GM12878 (cell line): ENCODE measurements around the gene HSBP1L1. TPM values are rescaled to one million over a fixed set of nuclear protein-coding genes. Genes with fewer than 3 reads are reported as not detected.
A peak's percentile ranks its signal among the peaks of the same experiment; 100 is the strongest.

Experiments used
- ATF7 ChIP-seq: fragments of 450-650 bp; IDR thresholded peaks from 2 replicates; pipeline ENCODE4 v1.6.1; 2016; ENCODE audit warnings: low read depth, mild to moderate bottlenecking
- BHLHE40 ChIP-seq, 2 experiments: fragments of 450-650 bp in 1 of 2; IDR thresholded peaks; 2 replicates each; pipeline ENCODE4 v1.6.1; 2011 to 2017; ENCODE audit warnings: low read depth in 2 of 2, borderline replicate concordance in 1 of 2, improper control_type of control experiment in 1 of 2, low read length in 1 of 2, mild to moderate bottlenecking in 1 of 2
- CBX3 ChIP-seq: fragments of 200-600 bp; sonication (generic); IDR thresholded peaks from 2 replicates; pipeline ENCODE4 v1.6.1; 2016; ENCODE audit warnings: low read depth, borderline replicate concordance
- CBX5 ChIP-seq: sonication (generic); IDR thresholded peaks from 2 replicates; pipeline ENCODE4 v1.6.1; 2016; ENCODE audit warnings: low read depth, moderate library complexity, mild to moderate bottlenecking, inconsistent platforms
- CHD1 ChIP-seq: IDR thresholded peaks from 2 replicates; pipeline ENCODE4 v1.6.1; 2012; ENCODE audit warnings: low read depth, low read length, improper control_type of control experiment
- CTCF ChIP-seq, 3 experiments: IDR thresholded peaks in 2 of 3; conservative IDR thresholded peaks in 1 of 3; 2 replicates each; pipeline ENCODE4 v1.5.1; 2011; ENCODE audit warnings: low read depth in 3 of 3, low read length in 3 of 3, mild to moderate bottlenecking in 3 of 3, control low read depth in 2 of 3, moderate library complexity in 2 of 3, inconsistent platforms in 1 of 3, mixed read lengths in 1 of 3; ENCODE audit not compliant: control insufficient read depth in 2 of 3, insufficient read depth in 1 of 3; ENCODE audit errors: extremely low read depth in 1 of 3
- GATAD2B ChIP-seq: fragments of 450-650 bp; conservative IDR thresholded peaks from 2 replicates; pipeline ENCODE4 v1.6.1; 2017; ENCODE audit warnings: low read depth, mild to moderate bottlenecking, moderate library complexity
- IKZF1 ChIP-seq: fragments of 450-650 bp; conservative IDR thresholded peaks from 2 replicates; pipeline ENCODE4 v1.6.1; 2017; ENCODE audit warnings: antibody characterized with exemption, mild to moderate bottlenecking
- KDM1A ChIP-seq: fragments of 200-600 bp; sonication (generic); IDR thresholded peaks from 2 replicates; pipeline ENCODE4 v1.6.1; 2016; ENCODE audit warnings: borderline replicate concordance
- KLF5 ChIP-seq: fragments of 450-650 bp; IDR thresholded peaks from 2 replicates; pipeline ENCODE4 v1.6.1; 2014; ENCODE audit warnings: mild to moderate bottlenecking; ENCODE audit not compliant: partially characterized antibody
- MEF2B ChIP-seq: fragments of 450-650 bp; IDR thresholded peaks from 2 replicates; pipeline ENCODE4 v1.6.1; 2018; ENCODE audit warnings: mild to moderate bottlenecking, moderate library complexity; ENCODE audit not compliant: partially characterized antibody, poor library complexity, severe bottlenecking
- MTA3 ChIP-seq: IDR thresholded peaks from 2 replicates; pipeline ENCODE4 v1.6.1; 2012; ENCODE audit warnings: low read length, inconsistent platforms, borderline replicate concordance
- NR2F1 ChIP-seq: fragments of 450-650 bp; conservative IDR thresholded peaks from 2 replicates; pipeline ENCODE4 v1.6.1; 2017; ENCODE audit warnings: mild to moderate bottlenecking
- POLR2A ChIP-seq: IDR thresholded peaks from 2 replicates; pipeline ENCODE4 v1.6.1; 2011; ENCODE audit warnings: low read depth, mild to moderate bottlenecking, low read length
- SRF ChIP-seq, 2 experiments: IDR thresholded peaks; 2 replicates each; pipeline ENCODE4 v1.6.1; 2011; ENCODE audit warnings: low read depth in 2 of 2, low read length in 2 of 2, mild to moderate bottlenecking in 1 of 2, moderate library complexity in 1 of 2
- STAT3 ChIP-seq: IDR thresholded peaks from 2 replicates; pipeline ENCODE4 v1.6.1; 2011; ENCODE audit warnings: low read depth, low read length, improper control_type of control experiment
- TAF1 ChIP-seq: IDR thresholded peaks from 2 replicates; pipeline ENCODE4 v1.6.1; 2011; ENCODE audit warnings: mild to moderate bottlenecking, low read depth, low read length, borderline replicate concordance
- ZBED1 ChIP-seq: IDR thresholded peaks from 2 replicates; pipeline ENCODE4 v1.6.1; 2016; ENCODE audit warnings: borderline replicate concordance
- ZSCAN29 ChIP-seq: fragments of 450-650 bp; IDR thresholded peaks from 2 replicates; pipeline ENCODE4 v1.6.1; 2017; ENCODE audit warnings: mild to moderate bottlenecking, moderate library complexity
- polyA plus RNA-seq, 11 experiments: library from polyadenylated mRNA; depleted of rRNA in 4 of 11; unstranded in 6 of 11; stranded (reverse) in 5 of 11; fragments of >200 nt; fragmentation: Nextera tagmentation in 4 of 11; fragmentation: Illumina TruSeq in 1 of 11; extraction: Ambion mirVana in 4 of 11; extraction: Trizol in 1 of 11; gene quantifications; 1 replicate in 1 of 11; 2 replicates in 10 of 11; pipeline versions ENCODE4 v1.2.1 to v1.2.3, GENCODE V29; 2011 to 2016; ENCODE audit warnings: inconsistent platforms in 2 of 11, missing spikeins in 2 of 11, low read depth in 1 of 11
- total RNA-seq, 4 experiments: library from RNA; depleted of rRNA in 3 of 4; stranded (reverse); fragments of >200 nt in 3 of 4; fragmentation: Illumina TruSeq in 1 of 4; extraction: Trizol in 1 of 4; gene quantifications; 2 replicates each; pipeline versions ENCODE4 v1.2.1 to v1.2.3, GENCODE V29; 2013 to 2021
- TF ChIP-seq, protein P1 (sequence below): fragments of 450-650 bp; IDR thresholded peaks from 2 replicates; pipeline ENCODE4 v1.6.1; 2017; ENCODE audit warnings: antibody characterized with exemption, mild to moderate bottlenecking, moderate library complexity
- TF ChIP-seq, protein P2 (sequence below): IDR thresholded peaks from 2 replicates; pipeline ENCODE4 v1.6.1; 2012; ENCODE audit warnings: low read depth, low read length, improper control_type of control experiment
- TF ChIP-seq, protein P3 (sequence below): fragments of 450-650 bp; IDR thresholded peaks from 2 replicates; pipeline ENCODE4 v1.6.1; 2017; ENCODE audit warnings: low read depth, mild to moderate bottlenecking, moderate library complexity

The HSBP1L1 gene
- total and polyA plus RNA-seq, 10 of the 15 experiments (the other 5 are each of a cell fraction or from before 2014, with no cell fraction given) = 0.97 to 14.0 (median 6.9) TPM; not detected in 1

- TF ChIP-seq, protein P1, sequence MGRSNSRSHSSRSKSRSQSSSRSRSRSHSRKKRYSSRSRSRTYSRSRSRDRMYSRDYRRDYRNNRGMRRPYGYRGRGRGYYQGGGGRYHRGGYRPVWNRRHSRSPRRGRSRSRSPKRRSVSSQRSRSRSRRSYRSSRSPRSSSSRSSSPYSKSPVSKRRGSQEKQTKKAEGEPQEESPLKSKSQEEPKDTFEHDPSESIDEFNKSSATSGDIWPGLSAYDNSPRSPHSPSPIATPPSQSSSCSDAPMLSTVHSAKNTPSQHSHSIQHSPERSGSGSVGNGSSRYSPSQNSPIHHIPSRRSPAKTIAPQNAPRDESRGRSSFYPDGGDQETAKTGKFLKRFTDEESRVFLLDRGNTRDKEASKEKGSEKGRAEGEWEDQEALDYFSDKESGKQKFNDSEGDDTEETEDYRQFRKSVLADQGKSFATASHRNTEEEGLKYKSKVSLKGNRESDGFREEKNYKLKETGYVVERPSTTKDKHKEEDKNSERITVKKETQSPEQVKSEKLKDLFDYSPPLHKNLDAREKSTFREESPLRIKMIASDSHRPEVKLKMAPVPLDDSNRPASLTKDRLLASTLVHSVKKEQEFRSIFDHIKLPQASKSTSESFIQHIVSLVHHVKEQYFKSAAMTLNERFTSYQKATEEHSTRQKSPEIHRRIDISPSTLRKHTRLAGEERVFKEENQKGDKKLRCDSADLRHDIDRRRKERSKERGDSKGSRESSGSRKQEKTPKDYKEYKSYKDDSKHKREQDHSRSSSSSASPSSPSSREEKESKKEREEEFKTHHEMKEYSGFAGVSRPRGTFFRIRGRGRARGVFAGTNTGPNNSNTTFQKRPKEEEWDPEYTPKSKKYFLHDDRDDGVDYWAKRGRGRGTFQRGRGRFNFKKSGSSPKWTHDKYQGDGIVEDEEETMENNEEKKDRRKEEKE = no peak
- no peak for TF ChIP-seq KDM1A
- TF ChIP-seq POLR2A = peak; percentile 65; the same call in 1 of the 2 replicates
- TF ChIP-seq CHD1 = no peak
- TF ChIP-seq, protein P2, sequence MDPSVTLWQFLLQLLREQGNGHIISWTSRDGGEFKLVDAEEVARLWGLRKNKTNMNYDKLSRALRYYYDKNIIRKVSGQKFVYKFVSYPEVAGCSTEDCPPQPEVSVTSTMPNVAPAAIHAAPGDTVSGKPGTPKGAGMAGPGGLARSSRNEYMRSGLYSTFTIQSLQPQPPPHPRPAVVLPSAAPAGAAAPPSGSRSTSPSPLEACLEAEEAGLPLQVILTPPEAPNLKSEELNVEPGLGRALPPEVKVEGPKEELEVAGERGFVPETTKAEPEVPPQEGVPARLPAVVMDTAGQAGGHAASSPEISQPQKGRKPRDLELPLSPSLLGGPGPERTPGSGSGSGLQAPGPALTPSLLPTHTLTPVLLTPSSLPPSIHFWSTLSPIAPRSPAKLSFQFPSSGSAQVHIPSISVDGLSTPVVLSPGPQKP = no peak
- no peak for TF ChIP-seq KLF5
- no peak for TF ChIP-seq ZSCAN29
- TF ChIP-seq SRF (IDR thresholded peaks at IDR 0.05; ENCODE audit: low read depth in 2 of 2, low read length in 2 of 2) = no peak
- TF ChIP-seq, protein P3, sequence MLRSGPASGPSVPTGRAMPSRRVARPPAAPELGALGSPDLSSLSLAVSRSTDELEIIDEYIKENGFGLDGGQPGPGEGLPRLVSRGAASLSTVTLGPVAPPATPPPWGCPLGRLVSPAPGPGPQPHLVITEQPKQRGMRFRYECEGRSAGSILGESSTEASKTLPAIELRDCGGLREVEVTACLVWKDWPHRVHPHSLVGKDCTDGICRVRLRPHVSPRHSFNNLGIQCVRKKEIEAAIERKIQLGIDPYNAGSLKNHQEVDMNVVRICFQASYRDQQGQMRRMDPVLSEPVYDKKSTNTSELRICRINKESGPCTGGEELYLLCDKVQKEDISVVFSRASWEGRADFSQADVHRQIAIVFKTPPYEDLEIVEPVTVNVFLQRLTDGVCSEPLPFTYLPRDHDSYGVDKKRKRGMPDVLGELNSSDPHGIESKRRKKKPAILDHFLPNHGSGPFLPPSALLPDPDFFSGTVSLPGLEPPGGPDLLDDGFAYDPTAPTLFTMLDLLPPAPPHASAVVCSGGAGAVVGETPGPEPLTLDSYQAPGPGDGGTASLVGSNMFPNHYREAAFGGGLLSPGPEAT = no peak
- peak; percentile 58; the same call in 1 of the 2 replicates for TF ChIP-seq TAF1
- no peak for TF ChIP-seq STAT3
- TF ChIP-seq IKZF1 = peak; percentile 86
- TF ChIP-seq CTCF (IDR thresholded peaks at IDR 0.05 in 2 of 3, conservative IDR thresholded peaks at IDR 0.05 in 1 of 3; ENCODE audit: control insufficient read depth in 2 of 3, extremely low read depth in 1 of 3, insufficient read depth in 1 of 3, low read depth in 3 of 3, low read length in 3 of 3) = no peak
- TF ChIP-seq MTA3 = no peak
- TF ChIP-seq ZBED1 = no peak
- TF ChIP-seq NR2F1 = peak; percentile 51
- 0 out of 2 replicates have a peak, but pooled peaks have one; percentile 7 for TF ChIP-seq CBX5
- TF ChIP-seq MEF2B = peak; percentile 24
- TF ChIP-seq ATF7 = no peak
- TF ChIP-seq CBX3 = no peak
- TF ChIP-seq GATAD2B = peak; percentile 96
- TF ChIP-seq BHLHE40 (IDR thresholded peaks at IDR 0.05; ENCODE audit: borderline replicate concordance in 1 of 2, low read depth in 2 of 2, low read length in 1 of 2) = peak in 1 of 2 experiments; percentile 72; a peak in 2 of 4 replicates
These were observed 12.6 kb upstream of the HSBP1L1 start, which contains the start of gene SLC66A2 (continued) for GRCh38 chr18:79951545-79952455.
